Measurements from ENCODE around the gene BACH1.

The BACH1 gene

DNA sequence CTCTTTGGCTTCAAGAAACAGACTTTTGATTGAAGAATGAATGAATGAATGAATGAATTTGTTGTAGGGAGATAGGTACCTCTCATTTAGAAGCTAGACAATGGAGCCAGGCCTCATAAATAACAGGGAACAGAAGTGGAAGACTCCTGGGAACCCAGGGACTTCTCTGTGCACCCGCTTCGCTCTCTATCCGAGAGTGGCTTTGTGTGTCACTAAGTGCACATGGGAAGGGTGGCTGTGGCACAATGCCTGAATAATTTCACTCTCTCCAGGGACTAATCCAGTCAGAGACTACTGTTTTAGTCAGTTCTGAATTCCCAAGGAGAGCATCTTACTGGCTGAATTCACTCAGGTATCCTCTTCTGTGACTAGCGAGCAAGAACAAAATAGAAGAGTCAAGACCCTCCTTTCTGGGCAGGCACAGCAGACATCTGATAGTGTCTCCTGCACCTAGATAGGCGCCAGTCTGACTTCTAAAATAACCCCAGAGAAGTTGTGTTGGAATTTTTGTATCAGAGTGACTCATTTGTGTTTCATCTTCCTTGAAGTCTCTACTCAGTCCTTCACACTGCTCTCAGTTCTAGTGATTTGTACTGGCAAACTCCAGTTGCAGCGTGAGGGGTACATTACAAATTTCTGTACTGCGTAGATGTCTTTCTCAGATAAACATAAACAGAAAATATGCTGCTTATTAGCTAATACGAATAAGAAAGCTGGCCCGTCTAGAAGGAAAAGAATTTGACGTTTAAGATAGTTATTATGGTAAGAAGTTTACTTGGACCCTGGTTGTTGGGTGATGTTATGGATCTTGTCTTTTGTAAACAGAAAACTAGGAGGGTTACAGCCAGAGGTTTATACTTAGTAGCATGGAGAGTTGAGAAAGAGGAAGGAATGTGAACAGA is 34.0 kb downstream of the BACH1 start:
- no peaks in the 10 kb centered on the region for H3K9me3 Mint-ChIP-seq
- no peak for ATAC-seq (ENCODE audit: low read depth)
- H3K36me3 Mint-ChIP-seq, result peaks cover 20% of the 10 kb centered on the region
- H3K4me3 Mint-ChIP-seq, result no peak overlapping the region
- no peaks in the 10 kb centered on the region for H3K27me3 Mint-ChIP-seq
- DNase-seq (ENCODE audit: low spot score in 2 of 2), result no peak
- H3K4me1 Mint-ChIP-seq, result peaks cover 8% of the 10 kb centered on the region
- peak overlapping the region; percentile 75 for H3K27ac Mint-ChIP-seq

DNA sequence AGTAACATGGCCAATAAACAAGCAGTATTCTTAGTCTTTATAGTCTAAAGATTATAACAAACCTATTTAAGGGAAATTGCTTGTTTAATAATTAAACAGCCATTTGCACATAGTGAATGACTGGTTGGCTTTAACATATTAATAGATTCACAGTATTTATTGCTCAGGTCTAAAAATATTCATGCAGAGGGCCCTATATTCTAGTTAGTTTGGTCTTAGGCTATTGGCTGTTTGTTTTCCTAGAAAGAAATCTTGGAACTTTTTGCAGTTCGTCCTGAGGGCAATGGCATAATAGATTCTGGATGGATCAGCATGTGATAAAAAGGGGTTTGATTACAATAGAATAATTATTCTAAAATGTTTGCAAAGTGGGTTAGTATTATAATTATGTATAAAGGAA is 34.7 kb downstream of the BACH1 start:
- H3K4me3 Mint-ChIP-seq, result no peak overlapping the region
- peaks cover 8% of the 10 kb centered on the region for H3K4me1 Mint-ChIP-seq
- H3K36me3 Mint-ChIP-seq, result peaks cover 19% of the 10 kb centered on the region
- H3K9me3 Mint-ChIP-seq, result no peaks in the 10 kb centered on the region
- no peaks in the 10 kb centered on the region for H3K27me3 Mint-ChIP-seq
- no peak for DNase-seq (ENCODE audit: low spot score in 2 of 2)
- no peak for ATAC-seq (ENCODE audit: low read depth)
- H3K27ac Mint-ChIP-seq, result peak overlapping the region; percentile 75

DNA sequence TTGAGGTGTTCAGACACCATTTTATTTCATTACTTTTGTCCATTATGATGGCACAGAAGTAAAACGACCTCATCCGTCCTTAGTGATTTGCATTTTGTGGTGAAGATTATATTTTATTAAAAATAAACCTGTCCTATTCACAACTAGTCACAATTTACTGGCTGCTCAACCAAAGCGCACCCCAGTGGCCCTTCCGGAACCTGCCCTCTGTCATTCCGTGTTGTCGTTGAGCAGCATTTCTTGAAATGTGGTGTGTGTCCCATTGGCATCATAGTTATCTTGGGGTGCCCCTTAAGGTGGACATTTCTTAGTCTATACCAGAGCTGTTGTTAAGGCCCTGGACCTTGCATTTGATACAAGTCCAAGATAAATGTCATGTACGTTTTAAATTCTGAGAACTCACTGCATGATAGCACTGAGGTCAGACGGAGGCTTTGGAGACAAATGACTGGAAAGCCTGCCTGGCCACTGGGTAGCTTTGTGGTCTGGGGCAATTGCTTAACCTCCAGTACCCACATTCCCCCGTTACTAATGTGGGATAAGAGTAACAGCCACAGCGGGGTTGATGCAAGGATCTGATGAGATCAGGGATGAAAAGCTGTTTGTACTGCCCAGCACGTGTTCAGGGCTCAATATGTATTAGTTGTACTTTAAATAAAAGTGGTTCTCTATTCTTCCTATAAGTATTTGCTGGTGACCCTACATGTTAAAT is 36.2 kb downstream of the BACH1 start:
- peaks cover 16% of the 10 kb centered on the region for H3K36me3 Mint-ChIP-seq
- H3K4me3 Mint-ChIP-seq, result no peak overlapping the region
- no peaks in the 10 kb centered on the region for H3K9me3 Mint-ChIP-seq
- H3K27me3 Mint-ChIP-seq, result no peaks in the 10 kb centered on the region
- H3K27ac Mint-ChIP-seq, result no peak overlapping the region
- DNase-seq (ENCODE audit: low spot score in 2 of 2) (no peak), ATAC-seq (ENCODE audit: low read depth) (no peak)
- H3K4me1 Mint-ChIP-seq, result peaks cover 9% of the 10 kb centered on the region

DNA sequence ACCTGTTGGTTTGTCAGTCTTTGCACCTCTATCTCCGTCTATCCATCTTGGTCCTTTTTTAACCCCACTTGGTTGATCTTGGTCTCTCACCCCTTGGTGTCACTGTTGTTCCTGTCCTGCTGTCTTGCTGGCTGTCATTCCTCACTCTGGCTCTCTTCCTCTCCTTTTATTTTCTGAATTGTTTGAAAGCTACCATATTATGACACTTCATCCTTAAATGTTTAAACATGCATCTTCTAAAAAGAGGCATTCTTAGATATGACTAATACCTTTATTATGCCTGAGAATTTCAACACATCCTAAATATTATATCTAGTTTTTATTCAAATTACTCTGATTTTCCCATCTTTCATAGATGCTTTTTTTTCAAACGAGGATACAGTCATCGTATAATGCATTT is 37.0 kb downstream of the BACH1 start:
- Mint-ChIP-seq H3K36me3 (peaks cover 16% of the 10 kb centered on the region), H3K4me3 (no peak overlapping the region), H3K4me1 (peaks cover 9% of the 10 kb centered on the region), H3K9me3 (no peaks in the 10 kb centered on the region), H3K27ac (peak overlapping the region; percentile 7), H3K27me3 (no peaks in the 10 kb centered on the region)
- no peak for DNase-seq (ENCODE audit: low spot score in 2 of 2)
- no peak for ATAC-seq (ENCODE audit: low read depth)

DNA sequence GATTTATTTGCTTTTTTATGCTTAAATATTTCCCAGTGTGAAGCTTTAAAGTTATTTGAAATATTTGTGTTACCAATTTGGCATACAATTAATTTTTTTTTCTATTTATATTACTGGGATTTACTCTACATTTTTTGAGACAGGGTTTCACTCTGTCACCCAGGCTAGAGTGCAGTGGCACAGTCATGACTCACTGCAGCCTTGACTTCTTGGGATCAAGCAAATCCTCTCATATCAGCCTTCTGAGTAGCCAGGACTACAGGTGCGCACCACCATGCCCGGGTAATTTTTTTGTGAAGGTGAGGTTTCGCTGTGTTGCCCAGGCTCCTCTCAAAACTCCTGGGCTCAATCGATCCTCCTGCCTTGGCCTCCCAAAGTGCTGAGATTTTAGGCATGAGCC is 39.5 kb downstream of the BACH1 start:
- Mint-ChIP-seq H3K27me3 (no peaks in the 10 kb centered on the region), H3K9me3 (no peaks in the 10 kb centered on the region), H3K4me1 (peaks cover 9% of the 10 kb centered on the region), H3K27ac (no peak overlapping the region), H3K4me3 (no peak overlapping the region), H3K36me3 (peaks cover 20% of the 10 kb centered on the region)
- ATAC-seq (ENCODE audit: low read depth) (no peak), DNase-seq (ENCODE audit: low spot score in 2 of 2) (no peak)

DNA sequence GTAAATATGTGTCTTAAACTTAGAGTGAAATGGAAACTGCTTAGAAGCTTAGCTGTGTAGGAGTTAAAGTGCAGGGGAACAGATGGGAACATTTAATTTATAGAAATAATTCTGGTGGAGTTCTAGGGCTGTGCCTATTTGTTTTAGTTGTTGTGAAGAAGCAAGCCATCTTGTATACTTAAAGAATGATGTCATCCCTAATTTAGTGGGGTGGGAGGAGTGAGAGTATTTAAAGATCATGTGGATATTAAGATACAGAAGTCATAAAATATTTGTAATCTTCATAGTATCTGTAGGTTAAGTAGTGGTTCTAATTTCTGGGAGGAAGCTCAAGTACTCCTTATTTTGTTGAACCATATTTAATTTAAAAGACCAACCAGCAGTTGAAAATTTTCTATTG is 41.5 kb downstream of the BACH1 start:
- H3K4me3 Mint-ChIP-seq, result no peak overlapping the region
- peaks cover 26% of the 10 kb centered on the region for H3K36me3 Mint-ChIP-seq
- H3K27ac Mint-ChIP-seq, result no peak overlapping the region
- H3K27me3 Mint-ChIP-seq, result no peaks in the 10 kb centered on the region
- ATAC-seq (ENCODE audit: low read depth) (no peak), DNase-seq (ENCODE audit: low spot score in 2 of 2) (no peak)
- H3K4me1 Mint-ChIP-seq, result peaks cover 7% of the 10 kb centered on the region
- H3K9me3 Mint-ChIP-seq, result no peaks in the 10 kb centered on the region

DNA sequence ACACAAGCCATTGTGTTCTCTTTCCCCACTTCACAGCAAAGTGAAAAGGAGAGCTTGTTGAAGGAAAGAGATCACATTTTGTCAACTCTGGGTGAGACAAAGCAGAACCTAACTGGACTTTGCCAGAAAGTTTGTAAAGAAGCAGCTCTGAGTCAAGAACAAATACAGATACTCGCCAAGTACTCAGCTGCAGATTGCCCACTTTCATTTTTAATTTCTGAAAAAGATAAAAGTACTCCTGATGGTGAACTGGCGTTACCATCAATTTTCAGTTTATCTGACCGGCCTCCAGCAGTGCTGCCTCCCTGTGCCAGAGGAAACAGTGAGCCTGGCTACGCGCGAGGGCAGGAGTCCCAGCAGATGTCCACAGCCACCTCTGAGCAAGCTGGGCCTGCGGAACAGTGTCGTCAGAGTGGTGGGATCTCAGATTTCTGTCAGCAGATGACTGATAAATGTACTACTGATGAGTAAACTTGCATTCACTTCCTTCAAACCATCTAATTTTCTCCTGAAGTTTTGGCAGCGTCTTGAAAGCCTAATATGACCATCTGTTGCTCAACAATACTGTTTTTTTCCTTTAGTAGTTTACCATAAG is 43.7 kb downstream of the BACH1 start:
- Mint-ChIP-seq H3K9me3 (no peaks in the 10 kb centered on the region), H3K27ac (peak overlapping the region; percentile 85), H3K27me3 (no peaks in the 10 kb centered on the region), H3K4me1 (peaks cover 9% of the 10 kb centered on the region), H3K36me3 (peaks cover 24% of the 10 kb centered on the region), H3K4me3 (no peak overlapping the region)
- ATAC-seq (ENCODE audit: low read depth) (no peak), DNase-seq (ENCODE audit: low spot score in 2 of 2) (no peak)

DNA sequence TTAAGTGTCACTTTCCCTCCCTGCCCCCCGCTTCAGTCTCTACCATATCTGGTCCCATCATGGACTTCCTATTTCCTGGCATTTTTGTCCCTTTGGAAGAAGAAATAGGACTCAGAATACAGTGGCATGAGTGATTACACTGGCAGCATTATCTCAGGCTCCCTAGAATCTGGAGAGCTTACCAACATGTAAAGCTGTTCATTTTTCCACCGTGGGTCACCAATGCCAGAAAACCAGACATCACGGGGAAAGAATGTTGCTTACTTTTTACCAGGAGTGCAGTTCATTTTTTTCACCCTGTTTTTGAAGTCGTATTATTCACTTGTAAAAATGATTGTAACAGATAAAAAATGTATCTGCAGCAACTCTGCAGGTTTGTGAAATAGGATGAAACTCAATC is 44.8 kb downstream of the BACH1 start:
- ATAC-seq (ENCODE audit: low read depth) (no peak), DNase-seq (ENCODE audit: low spot score in 2 of 2) (no peak)
- Mint-ChIP-seq H3K27ac (peak overlapping the region; percentile 63), H3K9me3 (no peaks in the 10 kb centered on the region), H3K4me3 (no peak overlapping the region), H3K36me3 (peaks cover 24% of the 10 kb centered on the region), H3K27me3 (no peaks in the 10 kb centered on the region), H3K4me1 (peaks cover 19% of the 10 kb centered on the region)

DNA sequence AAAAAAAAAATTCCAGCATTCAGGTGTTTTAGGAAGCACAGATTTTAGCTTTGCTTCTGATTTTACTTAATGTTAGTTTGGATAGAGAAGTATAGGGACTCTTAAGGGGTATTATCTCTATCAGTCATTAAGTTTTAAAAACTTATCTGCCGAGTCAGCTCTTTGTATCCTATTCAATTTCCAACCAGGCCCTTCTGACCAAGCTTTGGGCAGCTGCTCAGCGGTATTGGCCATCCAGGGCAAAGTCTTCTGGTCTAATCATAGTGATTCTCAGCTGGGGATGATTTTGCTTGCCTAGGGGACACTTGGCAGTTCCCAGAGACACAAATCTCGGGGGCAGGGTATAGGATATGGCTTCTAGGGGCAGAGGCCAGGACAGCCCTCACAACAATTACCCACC is 47.6 kb downstream of the BACH1 start:
- no peak for DNase-seq (ENCODE audit: low spot score in 2 of 2)
- Mint-ChIP-seq H3K27ac (peak overlapping the region; percentile 67), H3K4me1 (peaks cover 18% of the 10 kb centered on the region), H3K36me3 (peaks cover 19% of the 10 kb centered on the region), H3K9me3 (no peaks in the 10 kb centered on the region), H3K27me3 (no peaks in the 10 kb centered on the region), H3K4me3 (peak overlapping the region; percentile 28)
- ATAC-seq (ENCODE audit: low read depth), result no peak

DNA sequence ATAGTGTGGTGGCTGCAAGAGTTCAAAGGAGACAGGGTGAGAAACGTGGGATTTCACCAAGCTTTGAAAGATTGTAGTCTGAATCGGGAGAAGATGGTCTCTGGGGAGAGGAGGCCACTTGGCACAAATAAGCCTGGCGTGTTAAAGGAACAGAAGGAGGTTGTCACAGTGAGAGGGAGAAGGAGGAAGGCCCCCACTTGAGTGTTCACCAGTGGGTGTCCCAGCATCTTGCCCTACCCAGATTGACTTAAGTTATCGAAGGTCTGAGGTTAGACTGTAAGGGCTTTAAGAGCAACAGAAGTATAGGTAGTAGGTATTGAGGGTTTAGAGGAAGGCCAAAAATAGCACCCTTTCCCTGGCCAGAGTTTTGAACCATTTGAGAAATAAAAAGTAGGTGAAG is 48.0 kb downstream of the BACH1 start:
- Mint-ChIP-seq H3K4me1 (peaks cover 18% of the 10 kb centered on the region), H3K27ac (peak overlapping the region; percentile 67), H3K36me3 (peaks cover 22% of the 10 kb centered on the region), H3K4me3 (peak overlapping the region; percentile 28), H3K9me3 (no peaks in the 10 kb centered on the region), H3K27me3 (no peaks in the 10 kb centered on the region)
- DNase-seq (ENCODE audit: low spot score in 2 of 2) (no peak), ATAC-seq (ENCODE audit: low read depth) (no peak)

DNA sequence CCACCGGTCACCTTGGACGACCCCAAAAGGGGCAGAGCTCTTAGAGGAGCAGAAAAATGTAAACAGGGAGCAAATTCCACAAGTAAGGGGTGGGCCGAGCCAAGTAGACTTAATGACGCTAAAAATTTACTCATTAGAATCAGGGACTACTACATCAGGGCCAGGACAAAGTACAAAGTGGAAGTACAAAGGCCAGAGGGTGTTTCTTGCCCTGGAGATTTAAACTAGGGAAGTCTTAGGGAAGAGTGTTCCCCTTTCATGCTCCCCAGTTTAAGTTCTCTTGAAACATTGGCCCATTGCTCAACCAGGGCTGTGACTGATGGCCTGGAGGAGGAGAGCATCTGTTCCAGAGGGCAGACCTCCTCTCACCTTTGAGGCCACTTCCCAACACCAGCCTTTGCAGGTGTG is 48.6 kb downstream of the BACH1 start:
- no peaks in the 10 kb centered on the region for H3K27me3 Mint-ChIP-seq
- peaks cover 21% of the 10 kb centered on the region for H3K36me3 Mint-ChIP-seq
- no peak overlapping the region for H3K4me3 Mint-ChIP-seq
- no peak for DNase-seq (ENCODE audit: low spot score in 2 of 2)
- peak overlapping the region; percentile 67 for H3K27ac Mint-ChIP-seq
- ATAC-seq (ENCODE audit: low read depth), result no peak
- peaks cover 16% of the 10 kb centered on the region for H3K4me1 Mint-ChIP-seq
- no peaks in the 10 kb centered on the region for H3K9me3 Mint-ChIP-seq

DNA sequence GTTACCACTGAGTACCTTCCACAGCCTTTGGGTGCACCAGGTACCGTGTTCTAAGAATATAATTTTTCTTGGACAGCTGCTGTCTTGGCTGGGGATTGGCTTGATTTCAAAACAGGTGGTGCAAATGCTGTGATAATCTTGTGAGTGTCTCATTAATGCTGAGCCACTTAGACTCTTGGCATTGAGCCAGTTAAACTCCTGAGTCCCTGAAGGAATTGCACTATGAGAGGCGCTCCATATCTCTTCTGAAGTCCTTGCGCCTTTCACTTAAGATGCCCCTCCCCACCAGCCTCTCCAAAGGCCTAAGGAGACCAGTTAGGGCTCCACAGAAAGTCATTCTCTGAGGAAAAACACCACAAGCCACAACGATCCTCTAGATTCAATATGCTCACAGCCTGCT is 51.0 kb downstream of the BACH1 start:
- peaks cover 18% of the 10 kb centered on the region for H3K4me1 Mint-ChIP-seq
- ATAC-seq (ENCODE audit: low read depth) (no peak), DNase-seq (ENCODE audit: low spot score in 2 of 2) (no peak)
- H3K9me3 Mint-ChIP-seq, result peaks cover 9% of the 10 kb centered on the region
- no peak overlapping the region for H3K27ac Mint-ChIP-seq
- H3K4me3 Mint-ChIP-seq, result no peak overlapping the region
- peaks cover 30% of the 10 kb centered on the region for H3K36me3 Mint-ChIP-seq
- H3K27me3 Mint-ChIP-seq, result no peaks in the 10 kb centered on the region

DNA sequence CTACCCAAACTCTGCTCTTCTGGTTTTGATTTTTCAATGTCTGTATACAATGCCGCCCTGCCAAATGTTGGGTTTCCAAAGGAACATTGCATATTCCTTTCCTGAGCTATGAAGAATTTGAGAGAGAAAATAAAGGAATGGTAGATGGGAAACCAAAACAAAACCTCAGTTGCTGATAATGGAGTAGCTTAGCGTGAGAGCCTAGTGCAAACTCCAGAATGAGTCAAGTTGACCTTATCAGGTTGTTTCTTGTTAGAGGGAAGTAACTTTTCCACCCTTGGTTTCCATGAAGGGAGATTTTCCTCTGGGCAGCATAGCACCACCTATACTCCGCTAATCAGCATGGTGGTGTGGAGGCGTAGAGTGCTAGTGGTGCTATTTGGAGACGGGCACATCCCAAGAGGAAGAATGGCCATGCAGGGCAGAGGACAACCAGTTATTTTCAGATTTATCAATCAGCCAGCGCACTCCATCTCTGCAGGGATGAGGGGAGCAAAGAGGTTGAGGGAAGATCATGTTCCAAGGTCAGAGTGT is 51.6 kb downstream of the BACH1 start:
- no peak overlapping the region for H3K27ac Mint-ChIP-seq
- DNase-seq (ENCODE audit: low spot score in 2 of 2), result no peak
- no peak overlapping the region for H3K4me3 Mint-ChIP-seq

DNA sequence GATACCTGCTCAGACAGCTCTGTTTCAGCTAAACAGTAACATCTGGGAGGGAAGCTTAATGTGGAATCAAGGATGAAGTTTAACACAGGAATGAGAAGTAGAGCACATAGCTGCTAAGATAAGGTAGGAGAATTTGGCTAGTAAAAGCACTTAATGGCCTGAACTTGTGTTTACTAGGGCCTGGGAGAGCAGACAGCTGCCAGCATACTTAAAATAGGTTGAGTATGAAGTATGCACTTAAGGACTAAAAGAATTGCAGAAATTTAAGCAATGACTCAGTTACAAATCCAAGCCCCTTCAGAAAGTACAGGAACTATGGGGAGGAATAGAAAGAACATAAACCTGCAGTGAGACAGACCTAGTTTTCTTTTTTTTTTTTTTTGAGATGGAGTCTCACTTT is 53.0 kb downstream of the BACH1 start:
- Mint-ChIP-seq H3K4me3 (no peak overlapping the region), H3K27me3 (no peaks in the 10 kb centered on the region), H3K9me3 (peaks cover 10% of the 10 kb centered on the region), H3K27ac (no peak overlapping the region), H3K4me1 (peaks cover 16% of the 10 kb centered on the region), H3K36me3 (peaks cover 31% of the 10 kb centered on the region)
- ATAC-seq (ENCODE audit: low read depth), result no peak
- no peak for DNase-seq (ENCODE audit: low spot score in 2 of 2)

More for the DNA sequence above, 51.6 kb downstream of the BACH1 start:
- H3K36me3 Mint-ChIP-seq, result peaks cover 31% of the 10 kb centered on the region
- peaks cover 10% of the 10 kb centered on the region for H3K9me3 Mint-ChIP-seq
- H3K27me3 Mint-ChIP-seq, result no peaks in the 10 kb centered on the region
- no peak for ATAC-seq (ENCODE audit: low read depth)
- peaks cover 18% of the 10 kb centered on the region for H3K4me1 Mint-ChIP-seq

Data from memory B cell (primary cell).